GM23338 (cell line): ENCODE results near the gene FASN. TPM values are rescaled to one million over a fixed set of nuclear protein-coding genes. Genes with fewer than 3 reads are reported as not detected.

Experiments used
- ATAC-seq: fragments of 200-7000 bp; cut with Tn5 transposase; 3 replicates; pipeline ENCODE4 v1.9.1; 2020
- DNase-seq: peaks from one replicate; pipeline ENCODE4 v3.0.0-alpha.2; 2015; ENCODE audit warnings: low spot score
- H2AFZ ChIP-seq: fragments of 200-600 bp; sonication (generic); 2 replicates; pipeline ENCODE4 v1.8.0; 2016; ENCODE audit warnings: antibody characterized with exemption, mild to moderate bottlenecking, moderate library complexity
- H3F3A ChIP-seq: fragments of 200-600 bp; sonication (generic); replicated peaks from 2 replicates; pipeline ENCODE4 v1.8.0; 2017; ENCODE audit warnings: antibody characterized with exemption, mixed run types, low read depth
- H3K27ac ChIP-seq: fragments of 200-600 bp; sonication (generic); 2 replicates; pipeline ENCODE4 v1.6.1; 2016; ENCODE audit warnings: low read depth
- H3K27me3 ChIP-seq: fragments of 200-600 bp; sonication (generic); 2 replicates; pipeline ENCODE4 v1.8.0; 2016; ENCODE audit warnings: mild to moderate bottlenecking, mixed run types, moderate library complexity; ENCODE audit not compliant: insufficient read depth
- H3K36me3 ChIP-seq: fragments of 200-600 bp; sonication (generic); 2 replicates; pipeline ENCODE4 v1.8.0; 2016; ENCODE audit warnings: mild to moderate bottlenecking; ENCODE audit not compliant: insufficient read depth
- H3K4me1 ChIP-seq: fragments of 200-600 bp; sonication (generic); 2 replicates; pipeline ENCODE4 v1.8.0; 2016; ENCODE audit warnings: mild to moderate bottlenecking, moderate library complexity; ENCODE audit not compliant: insufficient read depth
- H3K4me2 ChIP-seq: fragments of 200-600 bp; sonication (generic); 2 replicates; pipeline ENCODE4 v1.7.1; 2017; ENCODE audit warnings: mixed run types
- H3K4me3 ChIP-seq: fragments of 200-600 bp; sonication (generic); 2 replicates; pipeline ENCODE4 v1.6.1; 2016; ENCODE audit warnings: mixed run types
- H3K79me2 ChIP-seq: fragments of 200-600 bp; sonication (generic); replicated peaks from 2 replicates; pipeline ENCODE4 v1.8.0; 2017; ENCODE audit warnings: mild to moderate bottlenecking; ENCODE audit not compliant: insufficient read depth
- H3K9me2 ChIP-seq: fragments of 200-600 bp; sonication (generic); 2 replicates; pipeline ENCODE4 v1.8.0; 2017; ENCODE audit not compliant: insufficient read depth
- H4K20me1 ChIP-seq: fragments of 200-600 bp; sonication (generic); replicated peaks from 2 replicates; pipeline ENCODE4 v1.8.0; 2017; ENCODE audit warnings: mild to moderate bottlenecking; ENCODE audit not compliant: insufficient read depth
- H3K27ac Mint-ChIP-seq: 2 replicates; pipeline ENCODE4 v1.8.0; 2020; ENCODE audit warnings: inconsistent platforms, mild to moderate bottlenecking, moderate library complexity, mixed read lengths
- H3K27me3 Mint-ChIP-seq: 3 replicates; pipeline ENCODE4 v1.8.0; 2022; ENCODE audit warnings: low read depth, mild to moderate bottlenecking, moderate library complexity, mixed read lengths, inconsistent platforms; ENCODE audit not compliant: insufficient read depth, poor library complexity
- H3K36me3 Mint-ChIP-seq: 3 replicates; pipeline ENCODE4 v1.8.0; 2021; ENCODE audit warnings: low read depth, mild to moderate bottlenecking, inconsistent platforms, moderate library complexity, mixed read lengths
- H3K4me1 Mint-ChIP-seq: 3 replicates; pipeline ENCODE4 v1.8.0; 2020; ENCODE audit warnings: mild to moderate bottlenecking, inconsistent platforms, mixed read lengths
- H3K4me3 Mint-ChIP-seq: 3 replicates; pipeline ENCODE4 v1.8.0; 2021; ENCODE audit warnings: moderate library complexity, mild to moderate bottlenecking, inconsistent platforms, mixed read lengths
- H3K9me3 Mint-ChIP-seq: 3 replicates; pipeline ENCODE4 v1.8.0; 2020; ENCODE audit warnings: moderate library complexity, mild to moderate bottlenecking, inconsistent platforms, mixed read lengths
- CREB1 ChIP-seq: fragments of 250-450 bp; sonication (Bioruptor Pico); IDR thresholded peaks from 2 replicates; pipeline ENCODE4 v1.5.0; 2020; ENCODE audit warnings: low read depth, mild to moderate bottlenecking, moderate library complexity
- CTCF ChIP-seq, 2 experiments: fragments of 200-600 bp in 1 of 2; sonication (generic) in 1 of 2; conservative IDR thresholded peaks; 2 replicates each; pipeline versions ENCODE4 v1.5.1 to v1.6.1; 2016 to 2017; ENCODE audit warnings: antibody characterized with exemption in 2 of 2, low read depth in 2 of 2, mild to moderate bottlenecking in 2 of 2, moderate library complexity in 1 of 2
- EZH2 ChIP-seq: fragments of 200-600 bp; sonication (generic); IDR thresholded peaks from one replicate; pipeline ENCODE4 v1.8.0; 2017; ENCODE audit warnings: antibody characterized with exemption, mild to moderate bottlenecking, low read depth; ENCODE audit not compliant: unreplicated experiment
- EZH2phosphoT487 ChIP-seq: fragments of 200-600 bp; sonication (generic); IDR thresholded peaks from one replicate; pipeline ENCODE4 v1.8.1; 2018; ENCODE audit warnings: antibody characterized with exemption; ENCODE audit not compliant: unreplicated experiment
- NANOG ChIP-seq: IDR thresholded peaks from 2 replicates; pipeline ENCODE4 v1.6.1; 2016; ENCODE audit warnings: antibody characterized with exemption, borderline replicate concordance
- REST ChIP-seq: IDR thresholded peaks from one replicate; pipeline ENCODE4 v1.6.1; 2018; ENCODE audit warnings: antibody characterized with exemption; ENCODE audit not compliant: unreplicated experiment
- polyA plus RNA-seq: library from polyadenylated mRNA; unstranded; fragments of >200 nt; fragmentation: Nextera tagmentation; extraction: Ambion mirVana; gene quantifications from 2 replicates; pipeline ENCODE4 v1.2.1, GENCODE V29; 2016
- total RNA-seq: library from RNA; depleted of rRNA; stranded (reverse); fragments of >200 nt; shearing (Covaris generic); gene quantifications from 2 replicates; pipeline ENCODE4 v1.2.3, GENCODE V29; 2014

Gene FASN
- total and polyA plus RNA-seq, 2 experiments from 2014 or later = 120 to 849 TPM

- Mint-ChIP-seq H3K4me1 (peaks cover 4% of the 10 kb centered on the region; the same call in 2 of the 3 replicates), H3K27me3 (peaks cover 10% of the 10 kb centered on the region), H3K9me3 (no peaks in the 10 kb centered on the region), H3K27ac (no peak overlapping the region), H3K4me3 (no peak overlapping the region), H3K36me3 (peaks cover 8% of the 10 kb centered on the region)
- Histone ChIP-seq H4K20me1 (no peaks in the 10 kb centered on the region), H3K4me3 (no peak overlapping the region), H3K27me3 (no peaks in the 10 kb centered on the region), H3K79me2 (no peaks in the 10 kb centered on the region), H3K4me1 (no peaks in the 10 kb centered on the region), H3K9me2 (no peaks in the 10 kb centered on the region), H3K4me2 (no peak overlapping the region), H3F3A (peaks cover 7% of the 10 kb centered on the region; the same call in 1 of the 2 replicates), H3K36me3 (no peaks in the 10 kb centered on the region), H2AFZ (no peak overlapping the region), H3K27ac (no peak overlapping the region)
- peak; percentile 20 for DNase-seq
- no peak for ATAC-seq
- TF ChIP-seq CREB1 (CRISPR knock-in tag) (no peak), REST (no peak), EZH2phosphoT487 (no peak), CTCF (conservative IDR thresholded peaks at IDR 0.05; ENCODE audit: low read depth in 2 of 2) (peak in 1 of 2 experiments; percentile 16; a peak in 1 of 4 replicates), NANOG (no peak)
Observed at GRCh38 chr17:82062076-82062983, 35.7 kb downstream of the FASN start.

- Mint-ChIP-seq H3K36me3 (peaks cover 11% of the 10 kb centered on the region), H3K4me1 (peaks cover 2% of the 10 kb centered on the region; the same call in 2 of the 3 replicates), H3K27me3 (peaks cover 10% of the 10 kb centered on the region), H3K27ac (no peak overlapping the region), H3K9me3 (no peaks in the 10 kb centered on the region), H3K4me3 (no peak overlapping the region)
- Histone ChIP-seq H3K4me2 (no peak overlapping the region), H3K4me3 (no peak overlapping the region), H3K79me2 (no peaks in the 10 kb centered on the region), H4K20me1 (no peaks in the 10 kb centered on the region), H2AFZ (no peak overlapping the region), H3K27ac (0 out of 2 replicates have a peak overlapping the region, but pooled peaks have one; percentile 14), H3K36me3 (0 out of 2 replicates have a peak, but pooled peaks cover under 1% of the 10 kb centered on the region), H3K9me2 (no peaks in the 10 kb centered on the region), H3K4me1 (no peaks in the 10 kb centered on the region), H3K27me3 (no peaks in the 10 kb centered on the region), H3F3A (peaks cover 5% of the 10 kb centered on the region; the same call in 1 of the 2 replicates)
- ATAC-seq = no peak
- TF ChIP-seq EZH2 = no peak
- DNase-seq = peak; percentile 0
Observed at GRCh38 chr17:82061047-82061925, 36.8 kb downstream of the FASN start.
